Mesendoderm (in vitro differentiated cells): ENCODE data around the gene LENEP.

Experiments used
- DNase-seq: peaks from one replicate; pipeline ENCODE4 v3.0.0; 2013
- H2AK5ac ChIP-seq: 2 replicates; pipeline ENCODE4 v1.6.1; 2013; ENCODE audit warnings: low read length, inconsistent platforms
- H2BK120ac ChIP-seq: 2 replicates; pipeline ENCODE4 v1.6.1; 2013; ENCODE audit warnings: low read depth, mild to moderate bottlenecking, low read length, moderate library complexity, mixed read lengths
- H2BK15ac ChIP-seq: replicated peaks from 2 replicates; pipeline ENCODE4 v1.6.1; 2013; ENCODE audit warnings: low read depth, mild to moderate bottlenecking, moderate library complexity
- H2BK5ac ChIP-seq: 2 replicates; pipeline ENCODE4 v1.6.1; 2013; ENCODE audit warnings: low read length, inconsistent platforms
- H3K18ac ChIP-seq: 2 replicates; pipeline ENCODE4 v1.6.1; 2013; ENCODE audit warnings: mild to moderate bottlenecking, low read length, mixed read lengths
- H3K23ac ChIP-seq: one replicate; pipeline ENCODE4 v1.6.1; 2013; ENCODE audit warnings: low read length
- H3K27ac ChIP-seq: 2 replicates; pipeline ENCODE4 v1.5.1; 2013; ENCODE audit warnings: low read depth, mild to moderate bottlenecking, inconsistent platforms, low read length, moderate library complexity
- H3K27me3 ChIP-seq: 2 replicates; pipeline ENCODE4 v1.6.1; 2013; ENCODE audit warnings: low read length, control low read depth, mild to moderate bottlenecking, inconsistent platforms; ENCODE audit not compliant: insufficient read depth, poor library complexity
- H3K36me3 ChIP-seq: 2 replicates; pipeline ENCODE4 v1.6.1; 2013; ENCODE audit warnings: low read length, inconsistent platforms; ENCODE audit not compliant: control insufficient read depth, insufficient read depth
- H3K4ac ChIP-seq: one replicate; pipeline ENCODE4 v1.6.1; 2013; ENCODE audit warnings: low read depth, mild to moderate bottlenecking, low read length, moderate library complexity
- H3K4me1 ChIP-seq: 2 replicates; pipeline ENCODE4 v1.6.1; 2013; ENCODE audit warnings: low read depth, low read length, inconsistent platforms; ENCODE audit not compliant: control insufficient read depth
- H3K4me2 ChIP-seq: 2 replicates; pipeline ENCODE4 v1.6.1; 2013; ENCODE audit warnings: low read length
- H3K4me3 ChIP-seq: 2 replicates; pipeline ENCODE4 v1.5.1; 2013; ENCODE audit warnings: mild to moderate bottlenecking, low read length
- H3K56ac ChIP-seq: one replicate; pipeline ENCODE4 v1.6.1; 2013; ENCODE audit warnings: low read length
- H3K79me1 ChIP-seq: 2 replicates; pipeline ENCODE4 v1.6.1; 2013; ENCODE audit warnings: low read length, inconsistent platforms
- H3K79me2 ChIP-seq: 2 replicates; pipeline ENCODE4 v1.6.1; 2013; ENCODE audit warnings: mild to moderate bottlenecking, low read length; ENCODE audit not compliant: control insufficient read depth, insufficient read depth
- H3K9ac ChIP-seq: 2 replicates; pipeline ENCODE4 v1.6.1; 2013; ENCODE audit warnings: low read length, inconsistent platforms
- H4K5ac ChIP-seq: one replicate; pipeline ENCODE4 v1.6.1; 2013; ENCODE audit warnings: low read length
- H4K8ac ChIP-seq: one replicate; pipeline ENCODE4 v1.6.1; 2013; ENCODE audit warnings: low read depth, mild to moderate bottlenecking, control low read depth, low read length, moderate library complexity
- WGBS: extraction: QIAGEN DNeasy Blood & Tissue Kit; methylation state at CpG from one replicate; pipeline ENCODE4 v1.1.7; 2013; ENCODE audit warnings: low lambda C conversion rate, missing lambda C conversion rate; ENCODE audit not compliant: insufficient coverage; ENCODE audit errors: extremely low coverage; 5-methylcytosine and 5-hydroxymethylcytosine counted together

Gene LENEP

GRCh38 chr1:154958036-154958435 lies 35.4 kb upstream of the LENEP start:
- Histone ChIP-seq H3K36me3 (no peaks in the 10 kb centered on the region), H3K79me2 (peaks cover 6% of the 10 kb centered on the region), H2BK5ac (no peak overlapping the region), H3K18ac (no peak overlapping the region), H3K23ac (no peak overlapping the region), H3K4me2 (no peak overlapping the region), H3K56ac (no peak overlapping the region), H3K4ac (no peak overlapping the region), H2AK5ac (no peak overlapping the region), H4K8ac (no peak overlapping the region), H2BK15ac (no peak overlapping the region), H3K9ac (no peak overlapping the region), H2BK120ac (no peak overlapping the region), H3K4me3 (no peak overlapping the region), H3K27me3 (no peaks in the 10 kb centered on the region), H3K4me1 (peaks cover 11% of the 10 kb centered on the region), H3K27ac (no peak overlapping the region), H3K79me1 (peaks cover 7% of the 10 kb centered on the region), H4K5ac (no peak overlapping the region)
- DNase-seq: no peak
- WGBS: no CpG with 5 or more reads among the region's 2 CpGs

- no peak overlapping the region for H3K4me3 ChIP-seq
- no peak overlapping the region for H3K56ac ChIP-seq
- no peak overlapping the region for H3K4ac ChIP-seq
- H3K36me3 ChIP-seq: peaks cover 6% of the 10 kb centered on the region
- H3K27me3 ChIP-seq: no peaks in the 10 kb centered on the region
- WGBS: no CpG with 5 or more reads among the region's 16 CpGs
- H3K18ac ChIP-seq: no peak overlapping the region
- no peak overlapping the region for H3K4me2 ChIP-seq
- H2AK5ac ChIP-seq: no peak overlapping the region
- H2BK15ac ChIP-seq: no peak overlapping the region
- peaks cover 9% of the 10 kb centered on the region for H3K79me1 ChIP-seq
- no peak overlapping the region for H4K5ac ChIP-seq
- H2BK120ac ChIP-seq: no peak overlapping the region
- no peak overlapping the region for H4K8ac ChIP-seq
- H3K9ac ChIP-seq: no peak overlapping the region
- no peak overlapping the region for H3K27ac ChIP-seq
- H3K4me1 ChIP-seq: peaks cover 11% of the 10 kb centered on the region
- H2BK5ac ChIP-seq: no peak overlapping the region
- H3K23ac ChIP-seq: no peak overlapping the region
- DNase-seq: no peak
- peaks cover 6% of the 10 kb centered on the region for H3K79me2 ChIP-seq
These were observed 34.5 kb upstream of the LENEP start for GRCh38 chr1:154958681-154959425.

GRCh38 chr1:154959426-154959780 lies 34.0 kb upstream of the LENEP start:
- Histone ChIP-seq H3K4me3 (no peak overlapping the region), H3K4me2 (no peak overlapping the region), H2AK5ac (no peak overlapping the region), H3K27me3 (no peaks in the 10 kb centered on the region), H3K79me1 (peaks cover 9% of the 10 kb centered on the region), H3K79me2 (peaks cover 6% of the 10 kb centered on the region), H4K8ac (no peak overlapping the region), H3K36me3 (peaks cover 9% of the 10 kb centered on the region), H2BK120ac (no peak overlapping the region), H3K56ac (no peak overlapping the region), H2BK15ac (no peak overlapping the region), H3K18ac (no peak overlapping the region), H3K4me1 (peaks cover 11% of the 10 kb centered on the region), H3K4ac (no peak overlapping the region), H3K23ac (no peak overlapping the region), H3K27ac (no peak overlapping the region), H3K9ac (no peak overlapping the region), H2BK5ac (no peak overlapping the region), H4K5ac (no peak overlapping the region)
- WGBS: no CpG with 5 or more reads among the region's 7 CpGs
- DNase-seq: no peak

- H3K4me3 ChIP-seq: peak overlapping the region; percentile 58
- H3K79me2 ChIP-seq: peaks cover 9% of the 10 kb centered on the region
- H3K18ac ChIP-seq: no peak overlapping the region
- H3K9ac ChIP-seq: peak overlapping the region; percentile 84
- H2BK5ac ChIP-seq: no peak overlapping the region
- peak overlapping the region; percentile 95 for H3K56ac ChIP-seq
- peak overlapping the region; percentile 63 for H3K4me2 ChIP-seq
- H4K5ac ChIP-seq: no peak overlapping the region
- no peaks in the 10 kb centered on the region for H3K27me3 ChIP-seq
- H3K4me1 ChIP-seq: peaks cover 7% of the 10 kb centered on the region
- H3K23ac ChIP-seq: no peak overlapping the region
- no peak overlapping the region for H4K8ac ChIP-seq
- H2BK120ac ChIP-seq: no peak overlapping the region
- H2BK15ac ChIP-seq: no peak overlapping the region
- H3K79me1 ChIP-seq: peaks cover 8% of the 10 kb centered on the region
- H3K36me3 ChIP-seq: peaks cover 15% of the 10 kb centered on the region
- H2AK5ac ChIP-seq: no peak overlapping the region
- no peak overlapping the region for H3K4ac ChIP-seq
- DNase-seq: no peak
- no peak overlapping the region for H3K27ac ChIP-seq
- no CpG with 5 or more reads among the region's 10 CpGs for WGBS
These were observed 32.8 kb upstream of the LENEP start for GRCh38 chr1:154960446-154961136.

GRCh38 chr1:154961207-154962155 lies 31.9 kb upstream of the LENEP start, which contains the start of gene PYGO2:
PYGO2 (minus strand) TSS chr1:154961782; CDS start chr1:154961576, 206 bp downstream.
- WGBS: no CpG with 5 or more reads among the region's 93 CpGs
- H2BK15ac ChIP-seq: no peak within 1 kb of the TSS
- no peaks in the 10 kb centered on the region for H3K27me3 ChIP-seq
- peak within 1 kb of the TSS; percentile 84 for H3K9ac ChIP-seq
- peak within 1 kb of the TSS; percentile 56 for H4K5ac ChIP-seq
- H3K4me1 ChIP-seq: peaks cover 7% of the 10 kb centered on the region
- H3K56ac ChIP-seq: peak within 1 kb of the TSS; percentile 95
- DNase-seq: peak; percentile 89
- H4K8ac ChIP-seq: no peak within 1 kb of the TSS
- H2AK5ac ChIP-seq: no peak within 1 kb of the TSS
- peaks cover 10% of the 10 kb centered on the region for H3K79me1 ChIP-seq
- peaks cover 9% of the 10 kb centered on the region for H3K79me2 ChIP-seq
- H3K27ac ChIP-seq: peak within 1 kb of the TSS; percentile 90
- H2BK120ac ChIP-seq: no peak within 1 kb of the TSS
- peak within 1 kb of the TSS; percentile 54 for H3K23ac ChIP-seq
- H2BK5ac ChIP-seq: peak within 1 kb of the TSS; percentile 18
- peak within 1 kb of the TSS; percentile 85 for H3K18ac ChIP-seq
- H3K4ac ChIP-seq: peak within 1 kb of the TSS; percentile 88
- peak within 1 kb of the TSS; percentile 63 for H3K4me2 ChIP-seq
- H3K36me3 ChIP-seq: peaks cover 17% of the 10 kb centered on the region
- H3K4me3 ChIP-seq: peak within 1 kb of the TSS; percentile 58
